Measurements from ENCODE around the gene PCK1. TPM values are rescaled to one million over a fixed set of nuclear protein-coding genes. Genes with fewer than 3 reads are reported as not detected.
A peak's percentile ranks its signal among the peaks of the same experiment; 100 is the strongest.

Gene PCK1
- total RNA-seq, 1 experiment from 2014 or later: not detected

- DNase-seq: no peak
- H3K79me2 ChIP-seq (ENCODE audit: low read depth): no peaks in the 10 kb centered on the region
- peaks cover 4% of the 10 kb centered on the region; the same call in 1 of the 2 replicates for H3K4me1 ChIP-seq (replicated peaks; ENCODE audit: insufficient read depth)
- BruUV-seq (replicated peaks): no TSS peak
- intact Hi-C loops (cut with micrococcal nuclease; ENCODE audit: unreplicated experiment): loop anchor here (2.0 to 10.0 kb wide), 2 partner anchors 22 to 502 kb away; no protein-coding TSS in a partner anchor
- no peaks in the 10 kb centered on the region for H3K9me2 ChIP-seq (ENCODE audit: insufficient read depth)
- peaks cover 11% of the 10 kb centered on the region; the same call in 1 of the 2 replicates for H3K27me3 ChIP-seq (ENCODE audit: insufficient read depth, low read depth)
- no peaks in the 10 kb centered on the region for H3K9me3 ChIP-seq (ENCODE audit: insufficient read depth, low read depth)
- no peaks in the 10 kb centered on the region for H3K36me3 ChIP-seq (ENCODE audit: low read depth)
- peak overlapping the region; percentile 78 for H3K4me2 ChIP-seq
- POLR2A ChIA-PET (ENCODE audit: unreplicated experiment): interaction anchor here (0.5 kb wide), 1 partner anchor 99 kb away, joined by 3 read pairs; no protein-coding TSS in a partner anchor
- H3K27ac ChIP-seq: no peak overlapping the region
- no peak overlapping the region for H2AFZ ChIP-seq
- H4K20me1 ChIP-seq (ENCODE audit: insufficient read depth): no peaks in the 10 kb centered on the region
- H3F3A ChIP-seq (ENCODE audit: insufficient read depth, low read depth): peaks cover 18% of the 10 kb centered on the region; the same call in 1 of the 2 replicates
- no peak overlapping the region for H3K4me3 ChIP-seq
- CTCF ChIA-PET: interaction anchor here (0.5 to 1.7 kb wide), 4 partner anchors 10 to 619 kb away, joined by 3 to 8 read pairs (median 5); no protein-coding TSS in a partner anchor
- TF ChIP-seq EZH2 (IDR thresholded peaks at IDR 0.05; ENCODE audit: low read depth) (no peak), CTCF (conservative IDR thresholded peaks at IDR 0.05) (no peak)
Measured at GRCh38 chr20:57596358-57596757, 35.4 kb downstream of the PCK1 start.

- Histone ChIP-seq H3K27me3 (ENCODE audit: insufficient read depth, low read depth) (peaks cover 6% of the 10 kb centered on the region; the same call in 1 of the 2 replicates), H3K4me2 (peak overlapping the region; percentile 78), H3K9me3 (ENCODE audit: insufficient read depth, low read depth) (no peaks in the 10 kb centered on the region), H2AFZ (peak overlapping the region; percentile 72; the same call in 1 of the 2 replicates), H3F3A (ENCODE audit: insufficient read depth, low read depth) (peaks cover 18% of the 10 kb centered on the region; the same call in 1 of the 2 replicates), H3K79me2 (ENCODE audit: low read depth) (no peaks in the 10 kb centered on the region), H4K20me1 (ENCODE audit: insufficient read depth) (no peaks in the 10 kb centered on the region), H3K36me3 (ENCODE audit: low read depth) (no peaks in the 10 kb centered on the region), H3K4me1 (replicated peaks; ENCODE audit: insufficient read depth) (peaks cover 4% of the 10 kb centered on the region; the same call in 1 of the 2 replicates), H3K9me2 (ENCODE audit: insufficient read depth) (no peaks in the 10 kb centered on the region), H3K27ac (no peak overlapping the region), H3K4me3 (peak overlapping the region; percentile 43; the same call in 1 of the 2 replicates)
- ChIA-PET POLR2A (ENCODE audit: unreplicated experiment) (interaction anchor here (0.6 kb wide), 1 partner anchor 601 kb away, joined by 5 read pairs; no protein-coding TSS in a partner anchor), CTCF (interaction anchor here (0.7 to 1.7 kb wide), 2 partner anchors 9 to 221 kb away, joined by 4 to 5 read pairs; no protein-coding TSS in a partner anchor)
- TF ChIP-seq CTCF (conservative IDR thresholded peaks at IDR 0.05) (peak; percentile 97), EZH2 (IDR thresholded peaks at IDR 0.05; ENCODE audit: low read depth) (no peak)
- no TSS peak for BruUV-seq (replicated peaks)
- intact Hi-C loops (cut with micrococcal nuclease; ENCODE audit: unreplicated experiment): loop anchor here (1.0 to 10.0 kb wide), 3 partner anchors 22 to 612 kb away; no protein-coding TSS in a partner anchor
- DNase-seq: peak in 1 of 2 experiments; percentile 73
Measured at GRCh38 chr20:57596998-57597939, 36.4 kb downstream of the PCK1 start.

- ChIA-PET CTCF (interaction anchor here (0.6 to 0.7 kb wide), 2 partner anchors 69 to 222 kb away, joined by 4 to 5 read pairs; no protein-coding TSS in a partner anchor), POLR2A (ENCODE audit: unreplicated experiment) (no interaction called here)
- no peak overlapping the region for H3K4me2 ChIP-seq
- H3K4me1 ChIP-seq (replicated peaks; ENCODE audit: insufficient read depth): peaks cover 4% of the 10 kb centered on the region; the same call in 1 of the 2 replicates
- no peak overlapping the region for H3K4me3 ChIP-seq
- no peak overlapping the region for H2AFZ ChIP-seq
- no peaks in the 10 kb centered on the region for H3K36me3 ChIP-seq (ENCODE audit: low read depth)
- TF ChIP-seq CTCF (conservative IDR thresholded peaks at IDR 0.05) (no peak), EZH2 (IDR thresholded peaks at IDR 0.05; ENCODE audit: low read depth) (no peak)
- H3K9me3 ChIP-seq (ENCODE audit: insufficient read depth, low read depth): no peaks in the 10 kb centered on the region
- DNase-seq: no peak
- H3K9me2 ChIP-seq (ENCODE audit: insufficient read depth): no peaks in the 10 kb centered on the region
- no peaks in the 10 kb centered on the region for H3K79me2 ChIP-seq (ENCODE audit: low read depth)
- no TSS peak for BruUV-seq (replicated peaks)
- no peaks in the 10 kb centered on the region for H4K20me1 ChIP-seq (ENCODE audit: insufficient read depth)
- H3K27ac ChIP-seq: no peak overlapping the region
- peaks cover 6% of the 10 kb centered on the region; the same call in 1 of the 2 replicates for H3K27me3 ChIP-seq (ENCODE audit: insufficient read depth, low read depth)
- H3F3A ChIP-seq (ENCODE audit: insufficient read depth, low read depth): peaks cover 18% of the 10 kb centered on the region; the same call in 1 of the 2 replicates
- intact Hi-C loops (cut with micrococcal nuclease; ENCODE audit: unreplicated experiment): loop anchor here (10.0 kb wide), 1 partner anchor 503 kb away; no protein-coding TSS in a partner anchor
Measured at GRCh38 chr20:57598060-57598459, 37.1 kb downstream of the PCK1 start.

Data from PC-9 (cell line).